DOHH2 (cell line): ENCODE measurements around the gene PAN3.

Source experiments
- H3F3A ChIP-seq: fragments of 200-600 bp; sonication (generic), shearing (Covaris generic); 2 replicates; pipeline ENCODE4 v1.6.0; 2016; ENCODE audit warnings: antibody characterized with exemption, mild to moderate bottlenecking; ENCODE audit not compliant: control insufficient read depth, insufficient read depth
- H3K27ac ChIP-seq: fragments of 200-600 bp; sonication (generic); 2 replicates; pipeline ENCODE4 v1.5.1; 2014; ENCODE audit warnings: low read depth, mild to moderate bottlenecking, low read length, moderate library complexity
- H3K27me3 ChIP-seq: fragments of 200-600 bp; sonication (generic); 2 replicates; pipeline ENCODE4 v1.6.1; 2014; ENCODE audit warnings: mild to moderate bottlenecking, low read length, mixed read lengths; ENCODE audit not compliant: control insufficient read depth
- H3K36me3 ChIP-seq: fragments of 200-600 bp; sonication (generic); 2 replicates; pipeline ENCODE4 v1.6.1; 2014; ENCODE audit warnings: mild to moderate bottlenecking, low read length, moderate library complexity, mixed read lengths; ENCODE audit not compliant: control insufficient read depth
- H3K4me1 ChIP-seq: fragments of 200-600 bp; sonication (generic); 2 replicates; pipeline ENCODE4 v1.6.1; 2014; ENCODE audit warnings: mild to moderate bottlenecking, low read length, mixed read lengths; ENCODE audit not compliant: control insufficient read depth
- H3K4me2 ChIP-seq: fragments of 200-600 bp; sonication (generic); 2 replicates; pipeline ENCODE4 v1.6.0; 2014; ENCODE audit warnings: mild to moderate bottlenecking, low read length, moderate library complexity
- H3K4me3 ChIP-seq: fragments of 200-600 bp; sonication (generic); 2 replicates; pipeline ENCODE4 v1.5.1; 2014; ENCODE audit warnings: mild to moderate bottlenecking, low read length, mixed read lengths
- H3K79me2 ChIP-seq: fragments of 200-600 bp; sonication (generic); 2 replicates; pipeline ENCODE4 v1.6.1; 2014; ENCODE audit warnings: mild to moderate bottlenecking, low read length, mixed read lengths; ENCODE audit not compliant: control insufficient read depth
- H3K9me2 ChIP-seq: fragments of 200-600 bp; sonication (generic); replicated peaks from 2 replicates; pipeline ENCODE4 v1.6.1; 2014; ENCODE audit warnings: mild to moderate bottlenecking, low read length, mixed read lengths; ENCODE audit not compliant: control insufficient read depth
- H3K9me3 ChIP-seq: fragments of 200-600 bp; sonication (generic); 2 replicates; pipeline ENCODE4 v1.6.1; 2014; ENCODE audit warnings: antibody characterized with exemption, low read length, mixed read lengths; ENCODE audit not compliant: control insufficient read depth, insufficient read depth
- H4K20me1 ChIP-seq: fragments of 200-600 bp; sonication (generic); 2 replicates; pipeline ENCODE4 v1.6.0; 2014; ENCODE audit warnings: low read depth, mild to moderate bottlenecking, antibody characterized with exemption, low read length, moderate library complexity; ENCODE audit not compliant: control insufficient read depth, insufficient read depth
- CTCF ChIP-seq: fragments of 200-600 bp; sonication (generic); IDR thresholded peaks from one replicate; pipeline ENCODE4 v1.5.1; 2014; ENCODE audit warnings: antibody characterized with exemption, mild to moderate bottlenecking, low read depth, low read length; ENCODE audit not compliant: poor library complexity, severe bottlenecking
- EZH2phosphoT487 ChIP-seq: fragments of 200-600 bp; sonication (generic); IDR thresholded peaks from 2 replicates; pipeline ENCODE4 v1.6.1; 2017; ENCODE audit warnings: borderline replicate concordance, mild to moderate bottlenecking, antibody characterized with exemption, low read length, moderate library complexity, mixed read lengths

Gene PAN3

DNA sequence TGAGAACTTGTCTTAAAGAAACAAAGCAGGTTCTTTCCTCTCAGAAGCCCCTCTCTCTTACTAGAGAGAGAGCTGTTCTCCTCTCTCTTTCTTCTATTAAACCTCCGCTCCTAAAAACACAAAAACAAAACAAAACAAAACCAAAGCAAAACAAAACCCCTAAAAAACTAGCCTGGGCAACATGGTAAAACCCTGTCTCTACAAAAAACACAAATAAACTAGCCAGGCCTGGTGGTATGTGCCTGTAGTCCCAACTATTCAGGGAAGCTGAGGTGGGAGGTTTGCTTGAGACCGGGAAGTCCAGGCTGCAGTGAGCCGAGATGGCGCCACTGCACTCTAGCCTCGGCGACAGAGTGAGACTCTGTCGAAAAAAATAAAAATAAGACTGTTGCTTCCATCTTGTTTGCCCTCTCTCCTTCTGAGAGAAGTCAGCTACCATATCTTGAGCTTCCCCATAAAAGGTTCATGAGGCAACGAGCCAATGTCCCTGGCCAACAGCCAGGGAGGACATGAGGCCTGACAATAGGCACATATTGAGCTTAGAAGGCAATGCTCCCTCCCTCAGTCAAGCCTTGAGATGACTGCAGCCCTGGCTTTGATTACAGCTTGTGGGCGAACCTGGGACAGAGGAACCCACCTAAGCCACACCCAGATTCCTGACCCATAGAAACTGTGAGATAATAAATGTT lies 20.5 kb upstream of the PAN3 start:
- H3K4me2 ChIP-seq, result no peak overlapping the region
- no peak overlapping the region for H3K27ac ChIP-seq
- H3K9me2 ChIP-seq, result no peaks in the 10 kb centered on the region
- no peaks in the 10 kb centered on the region for H3K4me1 ChIP-seq
- H3K36me3 ChIP-seq, result no peaks in the 10 kb centered on the region
- H3K9me3 ChIP-seq, result no peaks in the 10 kb centered on the region
- H3K4me3 ChIP-seq, result no peak overlapping the region
- no peaks in the 10 kb centered on the region for H4K20me1 ChIP-seq
- TF ChIP-seq EZH2phosphoT487 (no peak), CTCF (no peak)
- H3K27me3 ChIP-seq, result no peaks in the 10 kb centered on the region
- H3K79me2 ChIP-seq, result no peaks in the 10 kb centered on the region
- no peaks in the 10 kb centered on the region for H3F3A ChIP-seq

DNA sequence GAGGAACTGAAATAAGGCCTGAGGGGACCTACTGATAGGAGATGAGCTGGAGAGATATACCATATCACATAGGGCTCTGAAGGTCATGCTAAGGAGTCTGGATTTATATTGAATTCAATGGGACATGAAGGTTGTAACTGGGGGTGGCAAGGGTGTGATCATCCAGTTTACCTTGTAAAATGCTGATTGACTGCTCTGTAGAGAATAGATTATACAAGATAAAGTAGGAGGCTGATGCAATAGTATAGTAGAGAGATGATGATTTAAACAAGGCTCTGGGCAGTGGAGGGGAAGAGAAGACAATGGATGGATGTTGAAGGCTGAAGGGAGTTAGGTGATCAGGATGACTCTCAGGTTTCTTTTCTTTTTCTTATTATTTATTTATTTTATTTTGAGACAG lies 18.0 kb upstream of the PAN3 start:
- no peak overlapping the region for H3K4me3 ChIP-seq
- no peak overlapping the region for H3K27ac ChIP-seq
- no peaks in the 10 kb centered on the region for H3K9me3 ChIP-seq
- TF ChIP-seq EZH2phosphoT487 (no peak), CTCF (no peak)
- H3K27me3 ChIP-seq, result no peaks in the 10 kb centered on the region
- H4K20me1 ChIP-seq, result no peaks in the 10 kb centered on the region
- no peak overlapping the region for H3K4me2 ChIP-seq
- H3F3A ChIP-seq, result no peaks in the 10 kb centered on the region
- H3K9me2 ChIP-seq, result no peaks in the 10 kb centered on the region
- no peaks in the 10 kb centered on the region for H3K79me2 ChIP-seq
- no peaks in the 10 kb centered on the region for H3K36me3 ChIP-seq
- H3K4me1 ChIP-seq, result no peaks in the 10 kb centered on the region

DNA sequence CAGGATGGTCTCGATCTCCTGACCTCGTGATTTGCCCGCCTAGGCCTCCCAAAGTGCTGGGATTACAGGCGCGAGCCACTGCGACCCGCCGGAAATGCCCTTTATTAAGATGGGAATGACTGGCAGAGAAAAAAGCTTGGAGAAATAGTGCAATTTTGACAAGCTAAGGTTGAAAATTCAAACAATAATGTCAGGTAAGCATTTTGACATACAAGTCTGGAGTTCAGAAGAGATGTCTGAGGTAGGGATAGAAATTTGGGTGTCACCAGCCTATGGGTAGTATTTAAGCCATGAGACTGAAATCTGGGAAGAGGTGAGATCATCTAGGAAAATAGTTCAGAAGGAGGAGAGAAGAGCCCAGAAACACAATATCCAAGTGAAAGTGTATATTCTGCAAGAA lies 17.1 kb upstream of the PAN3 start:
- TF ChIP-seq CTCF (no peak), EZH2phosphoT487 (no peak)

More for the DNA sequence above, 17.1 kb upstream of the PAN3 start:
- no peaks in the 10 kb centered on the region for H3K36me3 ChIP-seq
- H3K79me2 ChIP-seq, result no peaks in the 10 kb centered on the region
- no peaks in the 10 kb centered on the region for H3K9me2 ChIP-seq
- no peak overlapping the region for H3K4me3 ChIP-seq
- H3K27me3 ChIP-seq, result no peaks in the 10 kb centered on the region
- no peaks in the 10 kb centered on the region for H3K9me3 ChIP-seq
- H4K20me1 ChIP-seq, result no peaks in the 10 kb centered on the region
- H3F3A ChIP-seq, result no peaks in the 10 kb centered on the region
- H3K4me1 ChIP-seq, result no peaks in the 10 kb centered on the region
- H3K27ac ChIP-seq, result no peak overlapping the region
- no peak overlapping the region for H3K4me2 ChIP-seq
